ENCODE results near the gene CHTF18. TPM values are rescaled to one million over a fixed set of nuclear protein-coding genes. Genes with fewer than 3 reads are reported as not detected.

CHTF18 gene
- total RNA-seq, 1 donor from 2014 or later = 11.3 TPM

- Histone ChIP-seq H3K9me3 (no peaks in the 10 kb centered on the region), H3K4me1 (peaks cover 13% of the 10 kb centered on the region), H3K27me3 (ENCODE audit: low read depth) (peaks cover 32% of the 10 kb centered on the region), H3K4me3 (no peak overlapping the region), H3K36me3 (no peaks in the 10 kb centered on the region), H3K27ac (no peak overlapping the region)
- DNase-seq = no peak
- ATAC-seq = no peak
- TF ChIP-seq, protein P1, sequence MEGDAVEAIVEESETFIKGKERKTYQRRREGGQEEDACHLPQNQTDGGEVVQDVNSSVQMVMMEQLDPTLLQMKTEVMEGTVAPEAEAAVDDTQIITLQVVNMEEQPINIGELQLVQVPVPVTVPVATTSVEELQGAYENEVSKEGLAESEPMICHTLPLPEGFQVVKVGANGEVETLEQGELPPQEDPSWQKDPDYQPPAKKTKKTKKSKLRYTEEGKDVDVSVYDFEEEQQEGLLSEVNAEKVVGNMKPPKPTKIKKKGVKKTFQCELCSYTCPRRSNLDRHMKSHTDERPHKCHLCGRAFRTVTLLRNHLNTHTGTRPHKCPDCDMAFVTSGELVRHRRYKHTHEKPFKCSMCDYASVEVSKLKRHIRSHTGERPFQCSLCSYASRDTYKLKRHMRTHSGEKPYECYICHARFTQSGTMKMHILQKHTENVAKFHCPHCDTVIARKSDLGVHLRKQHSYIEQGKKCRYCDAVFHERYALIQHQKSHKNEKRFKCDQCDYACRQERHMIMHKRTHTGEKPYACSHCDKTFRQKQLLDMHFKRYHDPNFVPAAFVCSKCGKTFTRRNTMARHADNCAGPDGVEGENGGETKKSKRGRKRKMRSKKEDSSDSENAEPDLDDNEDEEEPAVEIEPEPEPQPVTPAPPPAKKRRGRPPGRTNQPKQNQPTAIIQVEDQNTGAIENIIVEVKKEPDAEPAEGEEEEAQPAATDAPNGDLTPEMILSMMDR (IDR thresholded peaks at IDR 0.05) = no peak
- intact Hi-C loops (cut with DNase I) = no loop called here
Measured at GRCh38 chr16:801584-802363, 13.4 kb downstream of the CHTF18 start.

GRCh38 chr16:802461-802860 is 14.0 kb downstream of the CHTF18 start:
- Histone ChIP-seq H3K27ac (no peak overlapping the region), H3K4me1 (peaks cover 15% of the 10 kb centered on the region), H3K27me3 (ENCODE audit: low read depth) (peaks cover 32% of the 10 kb centered on the region)

GRCh38 chr16:802914-803753 is 14.7 kb downstream of the CHTF18 start:
- Histone ChIP-seq H3K4me1 (peaks cover 17% of the 10 kb centered on the region), H3K36me3 (no peaks in the 10 kb centered on the region), H3K27me3 (ENCODE audit: low read depth) (peaks cover 32% of the 10 kb centered on the region), H3K9me3 (no peaks in the 10 kb centered on the region), H3K4me3 (no peak overlapping the region), H3K27ac (no peak overlapping the region)
- DNase-seq = no peak
- ATAC-seq = no peak
- TF ChIP-seq, protein P1 (IDR thresholded peaks at IDR 0.05) = no peak
- intact Hi-C loops (cut with DNase I) = no loop called here

More at GRCh38 chr16:802461-802860, 14.0 kb downstream of the CHTF18 start:
- intact Hi-C loops (cut with DNase I) = no loop called here
- TF ChIP-seq, protein P1 (IDR thresholded peaks at IDR 0.05) = no peak
- no peaks in the 10 kb centered on the region for H3K9me3 ChIP-seq
- no peaks in the 10 kb centered on the region for H3K36me3 ChIP-seq
- no peak overlapping the region for H3K4me3 ChIP-seq
- ATAC-seq = no peak
- no peak for DNase-seq

- TF ChIP-seq, protein P1 (IDR thresholded peaks at IDR 0.05) = no peak
- Histone ChIP-seq H3K27me3 (ENCODE audit: low read depth) (peaks cover 30% of the 10 kb centered on the region), H3K9me3 (no peaks in the 10 kb centered on the region), H3K4me1 (peaks cover 23% of the 10 kb centered on the region), H3K36me3 (no peaks in the 10 kb centered on the region), H3K27ac (no peak overlapping the region), H3K4me3 (no peak overlapping the region)
- no peak for DNase-seq
- ATAC-seq = no peak
- intact Hi-C loops (cut with DNase I) = no loop called here
Measured at GRCh38 chr16:803754-804080, 15.3 kb downstream of the CHTF18 start.

GRCh38 chr16:804193-805048 is 16.0 kb downstream of the CHTF18 start:
- intact Hi-C loops (cut with DNase I) = no loop called here
- H3K27ac ChIP-seq = no peak overlapping the region
- no peaks in the 10 kb centered on the region for H3K9me3 ChIP-seq
- H3K36me3 ChIP-seq = no peaks in the 10 kb centered on the region
- ATAC-seq = no peak
- no peak for DNase-seq
- H3K27me3 ChIP-seq (ENCODE audit: low read depth) = peaks cover 23% of the 10 kb centered on the region
- TF ChIP-seq, protein P1 (IDR thresholded peaks at IDR 0.05) = no peak
- H3K4me3 ChIP-seq = no peak overlapping the region
- peaks cover 24% of the 10 kb centered on the region for H3K4me1 ChIP-seq

Measured in lower lobe of right lung (tissue), 2 donors.